K562 (cell line): ENCODE results near the gene ZNF143.

ENCODE experiments used
- ATF1 ChIP-seq, 2 experiments: fragments of 450-650 bp in 1 of 2; IDR thresholded peaks; 2 replicates each; pipeline ENCODE4 v1.6.1; 2016; ENCODE audit warnings: missing compliant biosample characterization in 1 of 2, missing genetic modification characterization in 1 of 2
- EZH2 ChIP-seq: IDR thresholded peaks from 2 replicates; pipeline ENCODE4 v1.6.1; 2012; ENCODE audit warnings: low read depth, mild to moderate bottlenecking, inconsistent platforms, low read length, borderline replicate concordance
- GATAD2A ChIP-seq: fragments of 450-650 bp; IDR thresholded peaks from 2 replicates; pipeline ENCODE4 v1.6.1; 2017
- IRF1 ChIP-seq: sonication (generic); formaldehyde crosslinking; IDR thresholded peaks from 2 replicates; pipeline ENCODE4 v1.8.0; 2022; ENCODE audit warnings: missing genetic modification reagents, mild to moderate bottlenecking, borderline replicate concordance
- POLR2AphosphoS2 ChIP-seq: IDR thresholded peaks from 2 replicates; pipeline ENCODE4 v1.6.1; 2012; ENCODE audit warnings: low read length, improper control_type of control experiment
- ZNF217 ChIP-seq: sonication (generic); formaldehyde crosslinking; IDR thresholded peaks from 2 replicates; pipeline ENCODE4 v1.8.0; 2022; ENCODE audit warnings: mild to moderate bottlenecking, missing genetic modification reagents
- ZNF398 ChIP-seq: fragments of 250-450 bp; sonication (Bioruptor Pico); IDR thresholded peaks from 2 replicates; pipeline ENCODE4 v1.8.0; 2021; ENCODE audit warnings: moderate library complexity, mild to moderate bottlenecking, inconsistent platforms
- TF ChIP-seq, protein P1 (sequence below): sonication (generic); formaldehyde crosslinking; IDR thresholded peaks from 2 replicates; pipeline ENCODE4 v1.5.0; 2020; ENCODE audit warnings: missing genetic modification reagents

DNA sequence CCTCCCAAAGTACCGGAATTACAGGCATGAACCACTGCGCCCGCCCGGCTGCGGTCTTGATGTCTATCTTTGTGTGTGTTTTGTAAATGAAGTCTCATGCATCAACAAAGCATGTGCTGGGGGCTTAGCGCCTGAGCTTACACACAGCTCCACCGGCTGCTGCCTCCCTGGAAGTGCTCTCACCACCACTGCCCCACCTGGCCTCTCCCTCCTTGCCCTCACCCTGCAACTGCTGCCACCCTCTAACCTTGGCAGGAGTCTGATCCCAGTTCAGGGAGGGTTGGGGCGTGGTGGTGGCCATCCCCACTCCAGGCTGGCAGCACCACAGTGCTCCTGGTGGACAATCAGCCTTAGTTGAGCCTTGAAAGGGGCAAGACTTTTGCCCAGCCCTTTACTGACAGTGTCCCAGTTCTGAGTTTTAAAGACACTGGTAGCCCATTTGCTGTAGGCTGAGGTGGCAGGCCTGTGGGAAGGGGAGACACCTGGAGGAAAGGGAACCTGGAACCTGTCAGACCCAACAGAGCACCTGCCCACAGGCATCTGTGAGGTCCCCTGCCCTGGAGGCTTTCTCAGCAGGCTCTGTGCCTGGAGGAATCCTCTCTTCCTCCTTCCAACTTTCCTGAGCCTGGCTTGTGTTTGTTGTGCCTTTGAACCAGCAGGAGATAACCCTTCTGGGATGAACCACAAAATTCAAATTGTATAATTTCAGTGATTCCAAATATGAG is 70.3 kb downstream of the ZNF143 start:
- TF ChIP-seq ZNF217 (CRISPR knock-in tag) = no peak
- TF ChIP-seq IRF1 (CRISPR knock-in tag) = no peak
- TF ChIP-seq ATF1 (CRISPR knock-in tag; IDR thresholded peaks at IDR 0.05) = no peak
- no peak for TF ChIP-seq ATF1 (tag; IDR thresholded peaks at IDR 0.05)
- no peak for TF ChIP-seq EZH2
- TF ChIP-seq GATAD2A = no peak
- no peak for TF ChIP-seq ZNF398 (CRISPR knock-in tag)
- TF ChIP-seq, protein P1, sequence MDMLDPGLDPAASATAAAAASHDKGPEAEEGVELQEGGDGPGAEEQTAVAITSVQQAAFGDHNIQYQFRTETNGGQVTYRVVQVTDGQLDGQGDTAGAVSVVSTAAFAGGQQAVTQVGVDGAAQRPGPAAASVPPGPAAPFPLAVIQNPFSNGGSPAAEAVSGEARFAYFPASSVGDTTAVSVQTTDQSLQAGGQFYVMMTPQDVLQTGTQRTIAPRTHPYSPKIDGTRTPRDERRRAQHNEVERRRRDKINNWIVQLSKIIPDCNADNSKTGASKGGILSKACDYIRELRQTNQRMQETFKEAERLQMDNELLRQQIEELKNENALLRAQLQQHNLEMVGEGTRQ (CRISPR knock-in tag) = no peak
- TF ChIP-seq POLR2AphosphoS2 = no peak
